ENCODE results near the gene LSS.

The LSS gene

GRCh38 chr21:46228345-46229051 is at the start of gene LSS:
Gene LSS, minus strand, starts transcription at chr21:46228774. Its CDS starts 29 bp downstream, at chr21:46228745.
- DNase-seq: peak; percentile 92

GRCh38 chr21:46274797-46275390 is 46.3 kb upstream of the LSS start:
- DNase-seq: no peak

GRCh38 chr21:46273341-46273740 is 44.8 kb upstream of the LSS start:
- DNase-seq: no peak

- DNase-seq: no peak
Measured at GRCh38 chr21:46269466-46269865, 40.9 kb upstream of the LSS start.

GRCh38 chr21:46268371-46268770 is 39.8 kb upstream of the LSS start:
- no peak for DNase-seq

GRCh38 chr21:46266946-46267345 is 38.4 kb upstream of the LSS start:
- DNase-seq: no peak

- no peak for DNase-seq
Measured at GRCh38 chr21:46265736-46266525, 37.4 kb upstream of the LSS start.

- no peak for DNase-seq
Measured at GRCh38 chr21:46264690-46265144, 36.1 kb upstream of the LSS start.

GRCh38 chr21:46264046-46264689 is 35.6 kb upstream of the LSS start:
- no peak for DNase-seq

GRCh38 chr21:46256501-46256994 is 28.0 kb upstream of the LSS start:
- no peak for DNase-seq

GRCh38 chr21:46255758-46256337 is 27.3 kb upstream of the LSS start:
- no peak for DNase-seq

GRCh38 chr21:46255166-46255565 is 26.6 kb upstream of the LSS start:
- DNase-seq: no peak

- no peak for DNase-seq
Measured at GRCh38 chr21:46254208-46254975, 25.8 kb upstream of the LSS start.

GRCh38 chr21:46253610-46254124 is 25.1 kb upstream of the LSS start:
- DNase-seq: no peak

GRCh38 chr21:46252840-46253239 is 24.3 kb upstream of the LSS start:
- DNase-seq: no peak

GRCh38 chr21:46250146-46250725 is 21.7 kb upstream of the LSS start:
- no peak for DNase-seq

- DNase-seq: no peak
Measured at GRCh38 chr21:46248827-46249226, 20.3 kb upstream of the LSS start.

GRCh38 chr21:46248422-46248782 is 19.8 kb upstream of the LSS start:
- no peak for DNase-seq

- no peak for DNase-seq
Measured at GRCh38 chr21:46247699-46248421, 19.3 kb upstream of the LSS start.

GRCh38 chr21:46246345-46246744 is 17.8 kb upstream of the LSS start:
- no peak for DNase-seq

Data from DMS 273 treated with DMSO at 0.1 percent for 48 hours (cell line).